GM18505 (cell line): ENCODE measurements around the gene EGFLAM.

Experiments used
- ATAC-seq: cut with Tn5 transposase; IDR thresholded peaks from one replicate; pipeline ENCODE4 v1.9.1; 2021; ENCODE audit not compliant: unreplicated experiment
- POLR2A ChIP-seq: IDR thresholded peaks from 4 replicates; pipeline ENCODE4 v1.6.1; 2011; ENCODE audit warnings: borderline replicate concordance; ENCODE audit not compliant: insufficient read depth, insufficient read length; ENCODE audit errors: extremely low read depth

The EGFLAM gene

GRCh38 chr5:38250763-38251448 lies 7.5 kb upstream of the EGFLAM start:
- TF ChIP-seq POLR2A = no peak
- ATAC-seq = no peak

- no peak for TF ChIP-seq POLR2A
- ATAC-seq = no peak
Observed at GRCh38 chr5:38253759-38254158, 4.6 kb upstream of the EGFLAM start.

GRCh38 chr5:38257308-38258041 lies 884 bp upstream of the EGFLAM start:
- TF ChIP-seq POLR2A = no peak
- ATAC-seq = no peak

- no peak for TF ChIP-seq POLR2A
- ATAC-seq = no peak
Observed at GRCh38 chr5:38258042-38258318, 379 bp upstream of the EGFLAM start.

GRCh38 chr5:38259062-38259808 lies 876 bp downstream of the EGFLAM start:
- ATAC-seq = no peak
- TF ChIP-seq POLR2A = no peak

- TF ChIP-seq POLR2A = no peak
- ATAC-seq = no peak
Observed at GRCh38 chr5:38259809-38260160, 1.4 kb downstream of the EGFLAM start.

GRCh38 chr5:38263983-38264382 lies 5.6 kb downstream of the EGFLAM start:
- no peak for TF ChIP-seq POLR2A
- ATAC-seq = no peak

GRCh38 chr5:38265546-38266179 lies 7.3 kb downstream of the EGFLAM start:
- ATAC-seq = peak; percentile 81
- TF ChIP-seq POLR2A = no peak

- no peak for ATAC-seq
- no peak for TF ChIP-seq POLR2A
Observed at GRCh38 chr5:38267372-38267771, 9.0 kb downstream of the EGFLAM start.

GRCh38 chr5:38273626-38274025 lies 15.3 kb downstream of the EGFLAM start:
- ATAC-seq = no peak
- TF ChIP-seq POLR2A = no peak

- no peak for ATAC-seq
Observed at GRCh38 chr5:38274370-38274769, 16.0 kb downstream of the EGFLAM start.

GRCh38 chr5:38284384-38284783 lies 26.0 kb downstream of the EGFLAM start:
- no peak for ATAC-seq

More at GRCh38 chr5:38274370-38274769, 16.0 kb downstream of the EGFLAM start:
- TF ChIP-seq POLR2A = no peak

GRCh38 chr5:38285226-38285625 lies 26.9 kb downstream of the EGFLAM start:
- TF ChIP-seq POLR2A = no peak
- ATAC-seq = no peak

More at GRCh38 chr5:38284384-38284783, 26.0 kb downstream of the EGFLAM start:
- no peak for TF ChIP-seq POLR2A
